Nephron (organoid): Measurements from ENCODE around the gene KRTAP4-3.
"Not testable (repeated sequence)": the region's sequence is repeated elsewhere in the genome, so short reads cannot be mapped to it uniquely, and the experiment has no call there.

Source experiments
- H3K27ac Mint-ChIP-seq, 3 experiments: 2 replicates each; pipeline ENCODE4 v1.8.0; 2020; ENCODE audit warnings: mixed read lengths in 3 of 3, mild to moderate bottlenecking in 2 of 3, moderate library complexity in 1 of 3
- H3K27me3 Mint-ChIP-seq: 2 replicates; pipeline ENCODE4 v1.8.0; 2021; ENCODE audit warnings: low read depth, mild to moderate bottlenecking, moderate library complexity, mixed read lengths
- H3K36me3 Mint-ChIP-seq: 2 replicates; pipeline ENCODE4 v1.8.0; 2020; ENCODE audit warnings: low read depth, mixed read lengths
- H3K4me1 Mint-ChIP-seq: 2 replicates; pipeline ENCODE4 v1.8.0; 2020; ENCODE audit warnings: mixed read lengths
- H3K4me3 Mint-ChIP-seq, 3 experiments: 2 replicates each; pipeline ENCODE4 v1.8.0; 2020; ENCODE audit warnings: mild to moderate bottlenecking in 3 of 3, mixed read lengths in 3 of 3, moderate library complexity in 2 of 3
- H3K9me3 Mint-ChIP-seq: 2 replicates; pipeline ENCODE4 v1.8.0; 2020; ENCODE audit warnings: mixed read lengths
- CTCF ChIP-seq, 3 experiments: fragments of 200-600 bp; sonication (generic); IDR thresholded peaks; one replicate each; pipeline ENCODE4 v1.5.0; 2021; ENCODE audit warnings: antibody characterized with exemption in 3 of 3; ENCODE audit not compliant: unreplicated experiment in 3 of 3

The KRTAP4-3 gene

GRCh38 chr17:41167561-41167960 lies 460 bp downstream of the KRTAP4-3 start:
- no peak overlapping the region for H3K27ac Mint-ChIP-seq
- no peaks in the 10 kb centered on the region for H3K36me3 Mint-ChIP-seq
- peaks cover 4% of the 10 kb centered on the region for H3K27me3 Mint-ChIP-seq
- H3K4me1 Mint-ChIP-seq, result no peaks in the 10 kb centered on the region
- H3K9me3 Mint-ChIP-seq, result no peaks in the 10 kb centered on the region
- H3K4me3 Mint-ChIP-seq, result no peak overlapping the region
- TF ChIP-seq CTCF (IDR thresholded peaks at IDR 0.05; ENCODE audit: unreplicated experiment in 3 of 3), result no peak

GRCh38 chr17:41163828-41164227 lies 4.2 kb downstream of the KRTAP4-3 start:
- Mint-ChIP-seq H3K27ac (no peak overlapping the region), H3K4me1 (no peaks in the 10 kb centered on the region), H3K4me3 (no peak overlapping the region), H3K36me3 (no peaks in the 10 kb centered on the region), H3K9me3 (no peaks in the 10 kb centered on the region), H3K27me3 (peaks cover 9% of the 10 kb centered on the region)
- no peak for TF ChIP-seq CTCF (IDR thresholded peaks at IDR 0.05; ENCODE audit: unreplicated experiment in 3 of 3)

GRCh38 chr17:41160648-41161047 lies 7.4 kb downstream of the KRTAP4-3 start, which contains the start of gene KRTAP4-4:
Gene KRTAP4-4 (minus strand): TSS chr17:41160748. CDS start chr17:41160691, 57 bp downstream.
- peaks cover 12% of the 10 kb centered on the region for H3K27me3 Mint-ChIP-seq
- no peaks in the 10 kb centered on the region for H3K9me3 Mint-ChIP-seq
- H3K36me3 Mint-ChIP-seq, result no peaks in the 10 kb centered on the region
- TF ChIP-seq CTCF (IDR thresholded peaks at IDR 0.05; ENCODE audit: unreplicated experiment in 3 of 3), result no peak
- H3K27ac Mint-ChIP-seq, result no peak within 1 kb of the TSS
- H3K4me1 Mint-ChIP-seq, result no peaks in the 10 kb centered on the region
- H3K4me3 Mint-ChIP-seq, result no peak within 1 kb of the TSS

GRCh38 chr17:41160190-41160589 lies 7.8 kb downstream of the KRTAP4-3 start:
- H3K4me1 Mint-ChIP-seq, H3K4me3 Mint-ChIP-seq, H3K27ac Mint-ChIP-seq, H3K9me3 Mint-ChIP-seq, H3K36me3 Mint-ChIP-seq: not testable (repeated sequence)
- H3K27me3 Mint-ChIP-seq, result peaks cover 12% of the 10 kb centered on the region

GRCh38 chr17:41153856-41154255 lies 14.2 kb downstream of the KRTAP4-3 start:
- TF ChIP-seq CTCF (IDR thresholded peaks at IDR 0.05; ENCODE audit: unreplicated experiment in 3 of 3), result no peak
- no peaks in the 10 kb centered on the region for H3K4me1 Mint-ChIP-seq
- H3K4me3 Mint-ChIP-seq, result no peak overlapping the region
- no peaks in the 10 kb centered on the region for H3K36me3 Mint-ChIP-seq
- peaks cover 13% of the 10 kb centered on the region for H3K27me3 Mint-ChIP-seq
- H3K27ac Mint-ChIP-seq, result peak overlapping the region in 1 of 3 experiments; percentile 72
- peaks cover 3% of the 10 kb centered on the region for H3K9me3 Mint-ChIP-seq

GRCh38 chr17:41151525-41151924 lies 16.5 kb downstream of the KRTAP4-3 start:
- TF ChIP-seq CTCF (IDR thresholded peaks at IDR 0.05; ENCODE audit: unreplicated experiment in 3 of 3), result no peak
- no peaks in the 10 kb centered on the region for H3K4me1 Mint-ChIP-seq
- peaks cover 3% of the 10 kb centered on the region for H3K9me3 Mint-ChIP-seq
- no peaks in the 10 kb centered on the region for H3K36me3 Mint-ChIP-seq
- H3K27me3 Mint-ChIP-seq, result peaks cover 16% of the 10 kb centered on the region
- H3K4me3 Mint-ChIP-seq, result no peak overlapping the region
- H3K27ac Mint-ChIP-seq, result no peak overlapping the region
